Thoracic aorta (tissue), 2 donors: ENCODE data around the gene MYH1. TPM values are rescaled to one million over a fixed set of nuclear protein-coding genes. Genes with fewer than 3 reads are reported as not detected.
"Not testable (repeated sequence)": the region's sequence is repeated elsewhere in the genome, so short reads cannot be mapped to it uniquely, and the experiment has no call there.

Source experiments
- ATAC-seq: fragments of 150-250 bp; one replicate; pipeline ENCODE4 v1.8.0; 2017; ENCODE audit warnings: low read depth; ENCODE audit not compliant: insufficient number of reproducible peaks, low FRiP score
- DNase-seq: peaks from one replicate; pipeline ENCODE4 v3.0.0-alpha.2; 2020; ENCODE audit warnings: low spot score
- H3K27ac ChIP-seq, 2 donors: fragments of 200-600 bp; sonication (generic); 1 replicate in 1 of 2; 2 replicates in 1 of 2; pipeline ENCODE4 v1.5.1; 2016; ENCODE audit warnings: mild to moderate bottlenecking in 2 of 2, moderate library complexity in 2 of 2
- H3K27me3 ChIP-seq: fragments of 200-600 bp; sonication (generic); replicated peaks from 2 replicates; pipeline ENCODE4 v1.6.0; 2016; ENCODE audit warnings: mild to moderate bottlenecking; ENCODE audit not compliant: insufficient read depth
- H3K36me3 ChIP-seq: fragments of 200-600 bp; sonication (generic); one replicate; pipeline ENCODE4 v1.5.1; 2016
- H3K4me1 ChIP-seq, 2 donors: fragments of 200-600 bp; sonication (generic); 1 replicate in 1 of 2; 2 replicates in 1 of 2; pipeline versions ENCODE4 v1.5.1 to v1.6.0; 2016; ENCODE audit warnings: low read depth in 2 of 2, mild to moderate bottlenecking in 1 of 2; ENCODE audit not compliant: control insufficient read depth in 1 of 2
- H3K4me3 ChIP-seq: fragments of 200-600 bp; sonication (generic); 2 replicates; pipeline ENCODE4 v1.5.1; 2016; ENCODE audit warnings: mild to moderate bottlenecking
- H3K9me3 ChIP-seq: fragments of 200-600 bp; sonication (generic); 2 replicates; pipeline ENCODE4 v1.5.1; 2016
- total RNA-seq, 2 donors: library from RNA; depleted of rRNA; stranded (reverse); fragments of >200 nt; gene quantifications; one replicate each; pipeline versions ENCODE4 v1.1.0 to v1.2.3, GENCODE V29; 2016
- TF ChIP-seq, protein P1 (sequence below): fragments of 200-600 bp; sonication (generic); IDR thresholded peaks from one replicate; pipeline ENCODE4 v1.5.1; 2019; ENCODE audit warnings: antibody characterized with exemption

MYH1 gene
- total RNA-seq, 2 donors from 2014 or later = not detected

DNA sequence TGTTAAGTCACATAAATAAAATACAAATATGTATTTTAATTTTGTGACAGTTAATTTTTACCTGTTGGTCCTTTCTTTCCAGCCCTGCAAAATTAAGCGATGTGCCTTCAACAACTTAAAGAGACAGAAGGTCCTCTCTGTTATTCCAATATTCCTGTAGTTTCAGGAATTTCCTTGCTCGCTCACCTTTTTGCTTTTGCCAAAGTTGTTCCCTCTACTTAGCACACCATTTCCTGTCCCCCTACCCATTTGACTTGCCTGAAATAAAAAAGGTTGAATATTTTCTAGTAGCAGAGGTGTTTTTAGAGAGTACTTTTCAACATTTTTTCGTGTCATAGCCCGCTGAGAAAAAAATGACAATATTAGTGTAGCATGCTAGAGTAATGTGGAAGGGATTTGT lies 31.7 kb upstream of the MYH1 start:
- no peak overlapping the region for H3K27ac ChIP-seq

DNA sequence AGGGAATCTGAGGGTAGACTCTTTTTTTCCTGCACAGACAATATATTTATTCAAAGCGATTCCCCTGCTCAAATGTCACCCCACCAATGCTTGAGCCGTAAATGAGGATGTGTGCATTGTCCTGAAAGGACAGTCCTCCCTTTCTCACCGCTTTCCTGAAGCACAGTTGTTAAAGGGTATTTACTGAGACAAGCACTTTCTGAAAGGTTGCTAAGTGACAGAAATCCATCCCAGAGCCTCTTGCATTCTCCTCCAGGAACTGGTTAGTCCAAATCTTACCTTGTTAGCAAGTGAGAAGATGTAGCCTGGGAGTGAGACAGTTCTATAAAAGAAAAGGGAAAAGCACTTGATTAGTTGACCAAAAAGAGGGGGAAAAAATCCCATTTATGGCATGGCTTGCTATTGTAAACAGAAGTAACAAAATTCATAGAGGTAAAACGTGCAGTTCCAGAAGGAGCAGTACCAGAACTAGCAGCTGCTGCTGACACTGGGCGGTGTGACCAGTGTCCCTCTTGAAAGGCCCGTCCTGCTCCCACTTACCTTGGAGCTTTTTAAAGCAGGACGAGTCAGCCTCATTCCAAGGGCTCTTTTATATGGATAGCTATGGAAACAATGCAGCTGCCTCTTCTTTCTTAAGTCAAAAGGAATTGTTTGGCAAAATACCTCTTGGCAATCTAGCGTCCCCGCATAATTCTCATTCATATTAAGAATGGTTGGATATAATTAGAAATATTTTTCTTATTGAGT lies 30.9 kb upstream of the MYH1 start, which contains the start of gene MYH2:
Gene MYH2, minus strand, starts transcription at position 563 of the 747 bp plus-strand sequence. CDS start 1,738 bp downstream, outside the sequence.
- TF ChIP-seq, protein P1, sequence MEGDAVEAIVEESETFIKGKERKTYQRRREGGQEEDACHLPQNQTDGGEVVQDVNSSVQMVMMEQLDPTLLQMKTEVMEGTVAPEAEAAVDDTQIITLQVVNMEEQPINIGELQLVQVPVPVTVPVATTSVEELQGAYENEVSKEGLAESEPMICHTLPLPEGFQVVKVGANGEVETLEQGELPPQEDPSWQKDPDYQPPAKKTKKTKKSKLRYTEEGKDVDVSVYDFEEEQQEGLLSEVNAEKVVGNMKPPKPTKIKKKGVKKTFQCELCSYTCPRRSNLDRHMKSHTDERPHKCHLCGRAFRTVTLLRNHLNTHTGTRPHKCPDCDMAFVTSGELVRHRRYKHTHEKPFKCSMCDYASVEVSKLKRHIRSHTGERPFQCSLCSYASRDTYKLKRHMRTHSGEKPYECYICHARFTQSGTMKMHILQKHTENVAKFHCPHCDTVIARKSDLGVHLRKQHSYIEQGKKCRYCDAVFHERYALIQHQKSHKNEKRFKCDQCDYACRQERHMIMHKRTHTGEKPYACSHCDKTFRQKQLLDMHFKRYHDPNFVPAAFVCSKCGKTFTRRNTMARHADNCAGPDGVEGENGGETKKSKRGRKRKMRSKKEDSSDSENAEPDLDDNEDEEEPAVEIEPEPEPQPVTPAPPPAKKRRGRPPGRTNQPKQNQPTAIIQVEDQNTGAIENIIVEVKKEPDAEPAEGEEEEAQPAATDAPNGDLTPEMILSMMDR = no peak
- no peak for ATAC-seq

More for the DNA sequence above, 31.7 kb upstream of the MYH1 start:
- H3K9me3 ChIP-seq = no peaks in the 10 kb centered on the region
- no peaks in the 10 kb centered on the region for H3K4me1 ChIP-seq
- no peaks in the 10 kb centered on the region for H3K27me3 ChIP-seq
- ATAC-seq (no peak), DNase-seq (no peak)
- H3K4me3 ChIP-seq = no peak overlapping the region
- H3K36me3 ChIP-seq = no peaks in the 10 kb centered on the region
- TF ChIP-seq, protein P1 = no peak

DNA sequence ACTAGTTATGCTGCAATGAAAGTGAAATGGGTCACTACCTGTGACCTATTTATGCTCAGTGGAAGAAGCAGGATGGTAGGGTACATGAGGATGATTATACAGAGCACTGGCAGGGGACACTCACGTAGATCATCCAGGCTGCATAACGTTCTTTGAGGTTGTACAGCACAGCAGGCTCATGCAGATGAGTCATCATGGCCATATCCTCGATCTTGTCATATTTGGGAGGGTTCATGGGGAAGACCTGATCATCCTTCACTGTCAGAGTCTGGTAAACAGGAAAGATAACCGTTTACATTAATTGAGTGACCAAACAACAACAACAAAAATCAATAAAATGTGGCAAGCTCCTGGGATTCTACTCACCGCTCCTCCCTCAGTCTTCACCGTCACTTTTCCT lies 29.0 kb upstream of the MYH1 start:
- no peak overlapping the region for H3K4me3 ChIP-seq
- no peaks in the 10 kb centered on the region for H3K36me3 ChIP-seq
- TF ChIP-seq, protein P1 = no peak
- no peaks in the 10 kb centered on the region for H3K27me3 ChIP-seq
- H3K4me1 ChIP-seq = no peaks in the 10 kb centered on the region
- no peak overlapping the region for H3K27ac ChIP-seq
- H3K9me3 ChIP-seq = no peaks in the 10 kb centered on the region
- ATAC-seq (no peak), DNase-seq (no peak)

More for the DNA sequence above, 30.9 kb upstream of the MYH1 start, which contains the start of gene MYH2:
- Histone ChIP-seq H3K27me3 (no peaks in the 10 kb centered on the region), H3K9me3 (no peaks in the 10 kb centered on the region), H3K27ac (no peak within 1 kb of the TSS), H3K36me3 (no peaks in the 10 kb centered on the region), H3K4me1 (no peaks in the 10 kb centered on the region), H3K4me3 (no peak within 1 kb of the TSS)
- no peak for DNase-seq

DNA sequence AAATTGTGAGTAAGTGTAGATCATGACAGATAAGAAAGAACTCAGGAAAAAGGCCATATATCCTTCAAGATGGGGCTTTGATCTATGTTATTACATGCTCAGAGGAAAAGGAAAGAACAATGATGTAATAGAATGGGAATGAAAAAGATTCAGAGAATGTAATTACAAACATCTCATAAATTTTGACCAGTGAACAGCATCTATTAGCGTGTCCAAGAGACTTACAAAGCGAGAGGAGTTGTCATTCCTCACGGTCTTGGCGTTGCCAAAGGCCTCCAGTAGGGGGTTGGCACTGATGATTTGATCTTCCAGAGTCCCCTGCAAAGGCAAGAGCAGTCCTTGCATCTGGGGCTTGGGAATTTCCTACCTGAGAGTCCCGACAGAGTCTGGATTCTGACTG lies 25.1 kb upstream of the MYH1 start:
- H3K36me3 ChIP-seq, DNase-seq, H3K9me3 ChIP-seq, H3K27me3 ChIP-seq, ATAC-seq, H3K4me1 ChIP-seq, H3K27ac ChIP-seq, H3K4me3 ChIP-seq: not testable (repeated sequence)

DNA sequence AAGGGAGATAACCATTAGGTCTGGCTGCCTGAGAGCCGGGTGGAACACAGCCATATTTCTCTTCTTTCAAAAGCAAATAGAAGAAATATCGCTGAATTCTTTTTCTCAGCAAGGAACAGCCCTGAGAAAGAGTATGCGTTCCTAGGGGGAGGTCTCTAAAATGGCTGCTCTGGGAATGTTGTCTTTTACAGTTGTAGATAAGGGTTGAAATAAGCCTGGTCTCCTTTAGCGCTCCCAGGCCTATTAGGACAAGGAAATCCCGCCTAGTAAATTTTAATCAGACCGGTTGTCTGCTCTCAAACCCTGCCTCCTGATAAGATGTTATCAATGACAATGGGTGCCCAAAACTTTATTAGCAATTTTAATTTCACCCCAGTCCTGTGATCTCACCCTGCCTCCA lies 22.8 kb upstream of the MYH1 start:
- not testable (repeated sequence) for H3K4me1 ChIP-seq, H3K36me3 ChIP-seq, H3K27me3 ChIP-seq, ATAC-seq, H3K9me3 ChIP-seq, H3K27ac ChIP-seq, H3K4me3 ChIP-seq, DNase-seq

DNA sequence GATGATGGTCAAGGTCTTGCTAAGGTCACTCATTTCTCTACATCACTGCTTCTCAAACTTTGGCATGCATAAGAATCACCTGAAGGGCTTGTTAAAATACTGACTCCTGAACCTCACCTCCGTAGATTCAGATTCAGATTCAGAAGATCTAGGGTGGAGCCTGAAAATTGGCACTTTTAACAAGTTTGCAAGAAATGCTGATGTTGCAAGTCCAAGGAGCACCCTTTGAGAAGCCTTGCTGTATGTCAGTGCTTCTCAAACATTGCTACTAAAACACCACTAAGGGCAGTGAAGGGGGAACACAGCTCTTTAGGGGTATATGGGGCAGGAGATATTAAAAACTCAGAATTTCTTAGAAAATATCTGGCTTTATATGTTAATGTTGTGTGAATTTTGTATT lies 13.7 kb upstream of the MYH1 start:
- Histone ChIP-seq H3K4me3 (no peak overlapping the region), H3K27me3 (no peaks in the 10 kb centered on the region), H3K36me3 (no peaks in the 10 kb centered on the region), H3K27ac (no peak overlapping the region), H3K9me3 (no peaks in the 10 kb centered on the region), H3K4me1 (no peaks in the 10 kb centered on the region)
- DNase-seq (no peak), ATAC-seq (no peak)
- TF ChIP-seq, protein P1 = no peak
